Endothelial cell of umbilical vein (primary cell): ENCODE data around the gene HDAC7. TPM values are rescaled to one million over a fixed set of nuclear protein-coding genes. Genes with fewer than 3 reads are reported as not detected.

Source experiments
- BruUV-seq: library from RNA; stranded (reverse); fragments of 400-500 nt; replicated peaks from 2 replicates; lab custom pipeline; 2021; lab: Mats Ljungman, UMichigan
- CTCF ChIA-PET: fragments of 300-600, 350-600 bp; sonication (Branson Sonifier 250); formaldehyde crosslinking; loops from one replicate; lab custom pipeline; 2021; ENCODE audit warnings: antibody characterized with exemption, inconsistent platforms; lab: Charles Lee
- POLR2A ChIA-PET: fragments of 300-600, 350-600 bp; sonication (Branson Sonifier 250); formaldehyde crosslinking; loops from one replicate; lab custom pipeline; 2021; ENCODE audit warnings: antibody characterized with exemption, inconsistent platforms; lab: Charles Lee
- DNase-seq: peaks from one replicate; pipeline ENCODE4 v3.0.0-alpha.2; 2011; ENCODE audit warnings: low read depth, low spot score
- FAIRE-seq: peaks from 2 replicates; lab custom pipeline; 2011; peaks lifted over from hg19 to GRCh38; lab: Jason Lieb, UNC
- H2AFZ ChIP-seq: 2 replicates; pipeline ENCODE4 v1.6.0; 2012; ENCODE audit warnings: low read depth, low read length, control low read depth, inconsistent platforms
- H3K27ac ChIP-seq: 2 replicates; pipeline ENCODE4 v1.5.1; 2011; ENCODE audit warnings: low read depth, mild to moderate bottlenecking, control low read depth, low read length, moderate library complexity; ENCODE audit not compliant: insufficient read depth
- H3K27me3 ChIP-seq, 2 experiments: 2 replicates each; pipeline versions ENCODE4 v1.6.0 to v1.6.1; 2011; ENCODE audit warnings: low read length in 2 of 2, mixed read lengths in 1 of 2; ENCODE audit not compliant: control insufficient read depth in 2 of 2, insufficient read depth in 2 of 2
- H3K36me3 ChIP-seq, 2 experiments: 2 replicates in 1 of 2; 3 replicates in 1 of 2; pipeline ENCODE4 v1.5.1; 2011; ENCODE audit warnings: low read length in 2 of 2, mild to moderate bottlenecking in 1 of 2, moderate library complexity in 1 of 2; ENCODE audit not compliant: control insufficient read depth in 2 of 2, insufficient read depth in 2 of 2; ENCODE audit errors: extremely low read depth in 1 of 2
- H3K4me1 ChIP-seq: 3 replicates; pipeline ENCODE4 v1.5.1; 2011; ENCODE audit warnings: mild to moderate bottlenecking, low read length; ENCODE audit not compliant: control insufficient read depth, insufficient read depth; ENCODE audit errors: extremely low read depth
- H3K4me2 ChIP-seq: 2 replicates; pipeline ENCODE4 v1.6.1; 2011; ENCODE audit warnings: low read length, control low read depth, mixed read lengths; ENCODE audit not compliant: insufficient read depth
- H3K4me3 ChIP-seq, 3 experiments: fragments of 200-600 bp in 1 of 3; sonication (generic), shearing (Covaris generic) in 1 of 3; replicated peaks in 1 of 3; 2 replicates each; pipeline ENCODE4 v1.5.1; 2011 to 2016; ENCODE audit warnings: control low read depth in 3 of 3, low read length in 3 of 3, mild to moderate bottlenecking in 2 of 3, inconsistent platforms in 1 of 3, low read depth in 1 of 3, moderate library complexity in 1 of 3; ENCODE audit not compliant: insufficient read depth in 1 of 3
- H3K79me2 ChIP-seq: 2 replicates; pipeline ENCODE4 v1.6.0; 2012; ENCODE audit warnings: low read length, inconsistent platforms; ENCODE audit not compliant: control insufficient read depth, insufficient read depth
- H3K9ac ChIP-seq: replicated peaks from 2 replicates; pipeline ENCODE3; 2011; ENCODE audit warnings: low read length, control low read depth; ENCODE audit not compliant: insufficient read depth; ENCODE audit errors: extremely low read depth
- H3K9me1 ChIP-seq: replicated peaks from 3 replicates; pipeline ENCODE4 v1.6.0; 2011; ENCODE audit warnings: mild to moderate bottlenecking, low read length; ENCODE audit not compliant: control insufficient read depth, insufficient read depth; ENCODE audit errors: extremely low read depth
- H3K9me3 ChIP-seq: replicated peaks from 2 replicates; pipeline ENCODE4 v1.5.1; 2012; ENCODE audit warnings: low read length, inconsistent platforms; ENCODE audit not compliant: control insufficient read depth, insufficient read depth
- H4K20me1 ChIP-seq: replicated peaks from 2 replicates; pipeline ENCODE3; 2011; ENCODE audit warnings: mild to moderate bottlenecking, low read length; ENCODE audit not compliant: control insufficient read depth, insufficient read depth; ENCODE audit errors: extremely low read depth
- EZH2 ChIP-seq: IDR thresholded peaks from 2 replicates; pipeline ENCODE4 v1.6.1; 2012; ENCODE audit warnings: borderline replicate concordance, low read depth, mild to moderate bottlenecking, moderate library complexity, low read length, inconsistent platforms; ENCODE audit not compliant: severe bottlenecking
- FOS ChIP-seq: IDR thresholded peaks from 2 replicates; pipeline ENCODE4 v1.6.1; 2011; ENCODE audit warnings: mild to moderate bottlenecking, low read length, moderate library complexity, borderline replicate concordance; ENCODE audit not compliant: insufficient read depth
- GATA2 ChIP-seq: IDR thresholded peaks from 2 replicates; pipeline ENCODE4 v1.7.0; 2011; ENCODE audit warnings: low read depth, mild to moderate bottlenecking, moderate library complexity, mixed read lengths, low read length; ENCODE audit not compliant: insufficient read length, insufficient read depth
- JUN ChIP-seq: IDR thresholded peaks from 2 replicates; pipeline ENCODE4 v1.6.1; 2011; ENCODE audit warnings: borderline replicate concordance, low read depth; ENCODE audit not compliant: insufficient read length, insufficient read depth
- MYC ChIP-seq: IDR thresholded peaks from one replicate; pipeline ENCODE4 v1.6.1; 2011; ENCODE audit warnings: mild to moderate bottlenecking, low read depth, low read length
- POLR2A ChIP-seq: IDR thresholded peaks from 2 replicates; pipeline ENCODE4 v1.6.1; 2012; ENCODE audit warnings: low read depth, mild to moderate bottlenecking, control low read depth, low read length
- POLR2AphosphoS5 ChIP-seq: IDR thresholded peaks from 2 replicates; pipeline ENCODE4 v1.6.1; 2012; ENCODE audit warnings: low read depth, mild to moderate bottlenecking, control low read depth, low read length, moderate library complexity; ENCODE audit not compliant: insufficient read depth
- dilution Hi-C: fragments of 300-500 bp; cut with MboI; formaldehyde crosslinking; loops from one replicate; pipeline ENCODE4 v1.15.0; 2019; ENCODE audit warnings: low sequenced_read_pairs; ENCODE audit not compliant: extremely low pct_ligation_motif_present
- intact Hi-C: fragments of 100-400 bp; cut with micrococcal nuclease; formaldehyde crosslinking; loops from one replicate; pipeline ENCODE4 v1.10.0; 2022
- polyA plus RNA-seq, 4 experiments: library from polyadenylated mRNA; depleted of rRNA in 3 of 4; stranded (reverse) in 3 of 4; unstranded in 1 of 4; fragments of >200 nt; gene quantifications; 2 replicates each; pipeline versions ENCODE4 v1.2.1 to v1.2.3, GENCODE V29; 2011 to 2012; ENCODE audit warnings: missing spikeins in 1 of 4
- total RNA-seq: library from RNA; stranded (reverse); gene quantifications from 2 replicates; pipeline ENCODE4 v1.2.3, GENCODE V29; 2021
- TF ChIP-seq, protein P1 (sequence below), 2 donors: IDR thresholded peaks; 1 replicate in 1 of 2; 2 replicates in 1 of 2; pipeline ENCODE4 v1.5.1; 2011; ENCODE audit warnings: low read length in 2 of 2, mild to moderate bottlenecking in 2 of 2, moderate library complexity in 2 of 2, control low read depth in 1 of 2, inconsistent platforms in 1 of 2, low read depth in 1 of 2; ENCODE audit not compliant: insufficient read depth in 1 of 2; ENCODE audit errors: extremely low read depth in 1 of 2
- TF ChIP-seq, protein P2 (sequence below): IDR thresholded peaks from 2 replicates; pipeline ENCODE4 v1.6.1; 2011; ENCODE audit not compliant: insufficient read depth, insufficient read length

The HDAC7 gene
- total and polyA plus RNA-seq, 2 donors (not counting 3 experiments of a cell fraction or from before 2014, with no cell fraction given): 119 to 249 TPM

DNA sequence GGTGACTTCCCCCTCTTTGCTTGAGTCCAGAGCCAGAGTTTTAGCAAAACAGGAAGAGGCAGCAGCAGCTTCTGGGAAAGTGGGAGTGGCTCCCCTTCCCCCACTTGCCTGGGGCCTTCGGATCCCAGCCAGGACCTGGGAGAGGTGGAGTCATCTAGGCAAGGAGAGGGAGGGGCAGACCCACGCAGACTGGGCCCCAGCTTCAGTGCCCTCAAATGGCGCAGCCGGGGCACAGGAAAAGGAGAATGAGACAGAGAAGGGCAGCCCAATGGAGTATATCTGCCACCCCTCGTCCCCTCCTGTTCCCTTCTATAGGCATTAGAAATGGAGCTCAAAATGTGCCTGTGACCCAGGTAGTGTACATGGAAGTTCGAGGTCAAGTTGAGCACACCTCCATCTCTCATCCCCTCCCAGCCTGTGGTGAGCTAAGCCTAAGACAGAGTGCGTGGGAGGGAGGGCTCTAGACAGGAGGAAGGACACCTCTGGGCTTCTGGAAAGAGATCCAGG is 9.3 kb upstream of the HDAC7 start:
- Histone ChIP-seq H3K4me3 (no peak overlapping the region), H4K20me1 (no peaks in the 10 kb centered on the region), H3K4me2 (no peak overlapping the region), H3K79me2 (no peaks in the 10 kb centered on the region), H3K27me3 (no peaks in the 10 kb centered on the region), H2AFZ (peak overlapping the region; percentile 57), H3K36me3 (no peaks in the 10 kb centered on the region), H3K9ac (no peak overlapping the region), H3K9me3 (no peaks in the 10 kb centered on the region), H3K4me1 (peaks cover 10% of the 10 kb centered on the region), H3K9me1 (no peaks in the 10 kb centered on the region), H3K27ac (peak overlapping the region; percentile 5)
- FAIRE-seq: peak; percentile 93
- BruUV-seq: no TSS peak
- POLR2A ChIA-PET: interaction anchor here (0.6 to 1.2 kb wide), 3 partner anchors 8 to 123 kb away, joined by 3 to 4 read pairs (median 3); partner anchors contain the start of gene RPAP3
- dilution Hi-C loops: no loop called here
- intact Hi-C loops: loop anchor here (1.0 kb wide), 1 partner anchor 9 kb away; no protein-coding TSS in a partner anchor
- TF ChIP-seq JUN: no peak
- no peak for TF ChIP-seq FOS
- no peak for TF ChIP-seq POLR2A
- TF ChIP-seq GATA2: no peak
- TF ChIP-seq, protein P1, sequence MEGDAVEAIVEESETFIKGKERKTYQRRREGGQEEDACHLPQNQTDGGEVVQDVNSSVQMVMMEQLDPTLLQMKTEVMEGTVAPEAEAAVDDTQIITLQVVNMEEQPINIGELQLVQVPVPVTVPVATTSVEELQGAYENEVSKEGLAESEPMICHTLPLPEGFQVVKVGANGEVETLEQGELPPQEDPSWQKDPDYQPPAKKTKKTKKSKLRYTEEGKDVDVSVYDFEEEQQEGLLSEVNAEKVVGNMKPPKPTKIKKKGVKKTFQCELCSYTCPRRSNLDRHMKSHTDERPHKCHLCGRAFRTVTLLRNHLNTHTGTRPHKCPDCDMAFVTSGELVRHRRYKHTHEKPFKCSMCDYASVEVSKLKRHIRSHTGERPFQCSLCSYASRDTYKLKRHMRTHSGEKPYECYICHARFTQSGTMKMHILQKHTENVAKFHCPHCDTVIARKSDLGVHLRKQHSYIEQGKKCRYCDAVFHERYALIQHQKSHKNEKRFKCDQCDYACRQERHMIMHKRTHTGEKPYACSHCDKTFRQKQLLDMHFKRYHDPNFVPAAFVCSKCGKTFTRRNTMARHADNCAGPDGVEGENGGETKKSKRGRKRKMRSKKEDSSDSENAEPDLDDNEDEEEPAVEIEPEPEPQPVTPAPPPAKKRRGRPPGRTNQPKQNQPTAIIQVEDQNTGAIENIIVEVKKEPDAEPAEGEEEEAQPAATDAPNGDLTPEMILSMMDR (IDR thresholded peaks at IDR 0.05; ENCODE audit: extremely low read depth in 1 of 2, insufficient read depth in 1 of 2, low read depth in 1 of 2, low read length in 2 of 2): no peak
- TF ChIP-seq MYC: no peak
- TF ChIP-seq, protein P2, sequence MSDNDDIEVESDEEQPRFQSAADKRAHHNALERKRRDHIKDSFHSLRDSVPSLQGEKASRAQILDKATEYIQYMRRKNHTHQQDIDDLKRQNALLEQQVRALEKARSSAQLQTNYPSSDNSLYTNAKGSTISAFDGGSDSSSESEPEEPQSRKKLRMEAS: no peak
- TF ChIP-seq EZH2: no peak
- TF ChIP-seq POLR2AphosphoS5: no peak
- peak; percentile 77 for DNase-seq
- CTCF ChIA-PET: interaction anchor here (0.9 to 15.5 kb wide), 11 partner anchors 10 to 123 kb away, joined by 3 to 427 read pairs (median 5); partner anchors contain the start of genes HDAC7, RAPGEF3 and RPAP3
